GM12873 (cell line): ENCODE results near the gene ULK3.

Experiments
- TF ChIP-seq, protein P1 (sequence below): IDR thresholded peaks from 2 replicates; pipeline ENCODE4 v1.5.1; 2012; ENCODE audit warnings: low read depth, mild to moderate bottlenecking, moderate library complexity, low read length, control low read depth; ENCODE audit not compliant: insufficient read depth; ENCODE audit errors: missing control alignments

Gene ULK3

DNA sequence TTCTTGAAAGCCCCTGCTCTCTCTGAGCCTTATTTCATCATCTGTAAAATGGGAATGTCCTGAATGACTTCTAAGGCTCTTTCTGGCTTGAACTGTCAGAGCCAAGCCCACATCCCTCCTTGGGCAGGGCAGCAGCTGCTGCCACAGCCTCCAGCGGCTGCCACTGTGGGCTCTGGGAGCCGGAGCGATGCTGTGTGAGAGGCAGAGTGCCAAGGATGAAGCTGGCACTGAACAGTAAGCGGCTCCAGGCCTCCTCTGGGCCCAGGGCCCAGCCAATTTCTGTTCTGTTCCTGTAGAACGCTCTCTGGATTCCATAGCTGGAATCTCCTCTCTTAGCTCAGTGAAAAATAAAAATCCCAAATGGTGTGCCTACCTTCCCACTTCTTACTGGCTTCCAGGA is 12.1 kb downstream of the ULK3 start:
- TF ChIP-seq, protein P1, sequence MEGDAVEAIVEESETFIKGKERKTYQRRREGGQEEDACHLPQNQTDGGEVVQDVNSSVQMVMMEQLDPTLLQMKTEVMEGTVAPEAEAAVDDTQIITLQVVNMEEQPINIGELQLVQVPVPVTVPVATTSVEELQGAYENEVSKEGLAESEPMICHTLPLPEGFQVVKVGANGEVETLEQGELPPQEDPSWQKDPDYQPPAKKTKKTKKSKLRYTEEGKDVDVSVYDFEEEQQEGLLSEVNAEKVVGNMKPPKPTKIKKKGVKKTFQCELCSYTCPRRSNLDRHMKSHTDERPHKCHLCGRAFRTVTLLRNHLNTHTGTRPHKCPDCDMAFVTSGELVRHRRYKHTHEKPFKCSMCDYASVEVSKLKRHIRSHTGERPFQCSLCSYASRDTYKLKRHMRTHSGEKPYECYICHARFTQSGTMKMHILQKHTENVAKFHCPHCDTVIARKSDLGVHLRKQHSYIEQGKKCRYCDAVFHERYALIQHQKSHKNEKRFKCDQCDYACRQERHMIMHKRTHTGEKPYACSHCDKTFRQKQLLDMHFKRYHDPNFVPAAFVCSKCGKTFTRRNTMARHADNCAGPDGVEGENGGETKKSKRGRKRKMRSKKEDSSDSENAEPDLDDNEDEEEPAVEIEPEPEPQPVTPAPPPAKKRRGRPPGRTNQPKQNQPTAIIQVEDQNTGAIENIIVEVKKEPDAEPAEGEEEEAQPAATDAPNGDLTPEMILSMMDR, result no peak

DNA sequence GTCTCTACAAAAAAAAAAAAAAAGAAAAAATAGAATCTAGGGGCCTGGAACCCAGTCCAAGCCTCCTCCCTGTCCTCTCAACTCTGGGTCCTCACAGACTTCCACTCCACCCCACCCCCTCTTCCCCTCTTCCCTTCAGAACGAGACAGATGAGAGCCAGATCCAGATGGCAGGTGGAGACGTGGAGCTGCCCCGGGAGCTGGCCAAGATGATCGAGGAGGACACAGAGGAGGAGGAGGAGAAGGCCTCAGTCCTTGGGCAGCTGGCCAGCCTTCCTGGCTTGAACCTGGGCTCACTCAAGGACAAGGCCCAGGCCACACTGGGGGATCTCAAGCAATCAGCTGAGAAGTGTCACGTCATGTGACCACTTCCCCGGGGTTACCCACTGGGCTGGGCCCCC is 13.0 kb downstream of the ULK3 start:
- TF ChIP-seq, protein P1, result no peak

DNA sequence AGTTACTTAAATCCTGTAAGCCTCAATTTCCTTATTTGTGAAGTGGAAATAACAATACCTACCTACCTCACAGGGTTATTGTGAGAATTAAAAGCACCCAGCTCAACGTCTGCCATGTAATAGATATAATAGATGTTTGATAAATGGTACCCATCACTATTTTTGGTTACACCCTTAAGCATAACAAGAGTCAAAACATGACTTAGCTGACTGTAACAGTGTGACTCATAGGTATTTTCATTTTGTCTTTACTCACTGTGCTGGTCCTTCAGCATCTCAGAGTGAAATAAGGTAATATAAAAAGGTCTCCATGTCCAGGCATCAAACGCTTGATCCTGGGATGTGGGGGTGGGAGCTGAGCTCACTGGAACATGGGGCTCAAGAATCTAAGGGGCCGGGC is 13.5 kb downstream of the ULK3 start:
- TF ChIP-seq, protein P1, result no peak

DNA sequence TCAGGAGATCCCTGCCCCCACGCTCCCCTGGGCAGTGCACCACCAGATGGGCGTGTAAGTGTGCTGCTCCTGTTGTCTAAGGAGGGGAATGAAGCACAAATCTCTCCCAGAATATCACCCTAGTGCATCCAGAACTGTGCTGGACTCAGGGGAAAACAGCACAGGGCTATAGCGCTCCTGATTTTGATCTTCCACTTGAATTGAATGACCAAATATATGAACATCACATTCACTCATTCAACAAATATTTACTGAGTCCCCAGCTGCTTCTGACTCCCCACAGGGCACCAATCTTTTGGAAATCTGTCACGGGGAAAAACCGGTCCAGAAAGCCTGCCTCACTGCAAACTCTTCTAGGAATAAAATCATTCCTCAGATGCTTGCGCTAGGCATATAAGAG is 14.1 kb downstream of the ULK3 start:
- TF ChIP-seq, protein P1, result no peak

DNA sequence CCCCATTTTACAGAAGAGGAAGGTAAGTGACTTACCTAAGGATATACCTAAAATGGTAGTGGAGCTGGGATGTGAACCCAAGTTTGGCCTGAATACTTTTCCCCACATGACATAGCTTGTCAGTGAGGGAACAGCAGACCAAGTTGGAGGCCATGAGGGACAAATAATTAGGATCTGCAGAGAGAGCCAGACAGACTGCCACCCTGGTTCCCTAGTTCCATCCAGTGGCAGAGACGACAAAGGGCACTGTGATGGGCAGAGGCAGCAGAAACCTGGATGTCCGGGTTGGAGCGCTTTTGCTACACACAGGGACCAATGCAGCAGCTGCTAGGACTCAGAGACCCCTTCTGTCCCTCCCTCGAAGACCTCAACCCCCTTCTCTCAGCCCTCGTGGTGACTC is 15.3 kb downstream of the ULK3 start:
- TF ChIP-seq, protein P1, result no peak

DNA sequence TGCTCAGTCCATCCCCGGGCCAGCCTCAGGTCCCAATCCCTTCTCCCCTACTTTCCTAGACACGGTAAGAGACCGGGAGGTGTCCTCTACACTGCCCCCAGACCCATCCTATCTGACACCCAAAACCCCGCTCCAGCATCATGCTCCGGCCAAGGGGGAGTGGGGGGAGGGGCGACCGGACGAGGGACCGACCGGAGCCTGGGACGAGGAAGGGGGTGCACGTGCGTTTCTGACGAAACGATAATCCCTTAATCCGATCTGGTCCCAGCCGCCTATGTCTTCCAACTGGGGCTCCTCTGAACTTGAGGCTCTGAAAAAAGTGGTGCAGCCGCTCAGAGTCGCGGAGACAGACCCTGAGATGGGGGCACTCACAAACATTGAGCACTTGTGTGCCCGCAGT is 16.0 kb downstream of the ULK3 start:
- TF ChIP-seq, protein P1, result no peak

DNA sequence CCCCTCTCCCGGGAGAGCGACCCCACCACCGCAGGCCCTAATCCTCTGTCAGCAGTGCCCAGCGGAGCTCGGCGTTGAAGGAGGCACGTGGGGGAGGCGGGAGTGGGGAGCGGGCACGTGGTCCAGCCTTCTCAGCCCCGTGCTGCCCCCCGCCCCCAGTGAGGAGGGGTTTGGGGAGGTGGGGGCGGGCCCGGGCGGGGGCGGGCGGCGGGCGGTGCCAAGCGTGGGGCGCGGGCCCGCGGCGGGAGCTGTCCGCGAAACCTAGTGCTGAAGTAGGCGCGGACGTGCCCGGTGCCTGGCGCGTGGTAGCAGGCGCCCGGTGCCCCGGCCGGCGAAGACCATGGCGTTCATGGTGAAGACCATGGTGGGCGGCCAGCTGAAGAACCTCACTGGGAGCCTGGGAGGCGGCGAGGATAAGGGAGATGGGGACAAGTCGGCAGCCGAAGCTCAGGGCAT is 16.6 kb downstream of the ULK3 start, which contains the start of gene CPLX3:
Gene CPLX3, plus strand, starts transcription at position 264 of the 456 bp plus-strand sequence. Its CDS starts 77 bp downstream, at position 341.
- TF ChIP-seq, protein P1, result no peak
